Keratinocyte (primary cell): ENCODE data around the gene FAM229B. TPM values are rescaled to one million over a fixed set of nuclear protein-coding genes. Genes with fewer than 3 reads are reported as not detected.

Source experiments
- DNase-seq: peaks from one replicate; pipeline ENCODE4 v3.0.0-alpha.2; 2011; ENCODE audit warnings: low read depth, missing footprints, low spot score
- FAIRE-seq: peaks from 2 replicates; lab custom pipeline; 2011; peaks lifted over from hg19 to GRCh38; lab: Jason Lieb, UNC
- H2AFZ ChIP-seq: 2 replicates; pipeline ENCODE4 v1.6.0; 2012; ENCODE audit warnings: low read length, control low read depth, inconsistent platforms; ENCODE audit not compliant: control insufficient read depth
- H3K27ac ChIP-seq: 2 replicates; pipeline ENCODE4 v1.5.1; 2011; ENCODE audit warnings: low read length; ENCODE audit not compliant: control insufficient read depth, insufficient read depth
- H3K27me3 ChIP-seq: 3 replicates; pipeline ENCODE4 v1.6.0; 2011; ENCODE audit warnings: low read length; ENCODE audit not compliant: control insufficient read depth, insufficient read depth; ENCODE audit errors: extremely low read depth
- H3K36me3 ChIP-seq, 2 experiments: 2 replicates in 1 of 2; 3 replicates in 1 of 2; pipeline ENCODE4 v1.5.1; 2011; ENCODE audit warnings: low read length in 2 of 2, mild to moderate bottlenecking in 1 of 2; ENCODE audit not compliant: control insufficient read depth in 2 of 2, insufficient read depth in 2 of 2; ENCODE audit errors: extremely low read depth in 1 of 2
- H3K4me1 ChIP-seq: 3 replicates; pipeline ENCODE4 v1.5.1; 2011; ENCODE audit warnings: low read length; ENCODE audit not compliant: control insufficient read depth, insufficient read depth; ENCODE audit errors: extremely low read depth
- H3K4me2 ChIP-seq: 3 replicates; pipeline ENCODE4 v1.6.0; 2011; ENCODE audit warnings: low read depth, low read length; ENCODE audit not compliant: control insufficient read depth, insufficient read depth; ENCODE audit errors: extremely low read depth
- H3K4me3 ChIP-seq, 3 experiments: fragments of 200-600 bp in 1 of 3; sonication (generic) in 1 of 3; 2 replicates in 2 of 3; 3 replicates in 1 of 3; pipeline ENCODE4 v1.5.1; 2011 to 2016; ENCODE audit warnings: low read length in 3 of 3, mild to moderate bottlenecking in 3 of 3, control low read depth in 2 of 3, inconsistent platforms in 1 of 3, low read depth in 1 of 3, mixed read lengths in 1 of 3, mixed run types in 1 of 3, moderate library complexity in 1 of 3; ENCODE audit not compliant: control insufficient read depth in 2 of 3, insufficient read depth in 2 of 3; ENCODE audit errors: extremely low read depth in 1 of 3
- H3K79me2 ChIP-seq: 2 replicates; pipeline ENCODE4 v1.6.0; 2012; ENCODE audit warnings: low read length; ENCODE audit not compliant: control insufficient read depth, insufficient read depth
- H3K9ac ChIP-seq: 3 replicates; pipeline ENCODE4 v1.6.0; 2011; ENCODE audit warnings: low read length; ENCODE audit not compliant: control insufficient read depth, insufficient read depth; ENCODE audit errors: extremely low read depth
- H3K9me1 ChIP-seq: 3 replicates; pipeline ENCODE4 v1.6.0; 2011; ENCODE audit warnings: low read length; ENCODE audit not compliant: control insufficient read depth, insufficient read depth; ENCODE audit errors: extremely low read depth
- H3K9me3 ChIP-seq: 2 replicates; pipeline ENCODE4 v1.5.1; 2012; ENCODE audit warnings: low read depth, low read length; ENCODE audit not compliant: control insufficient read depth
- H4K20me1 ChIP-seq: 3 replicates; pipeline ENCODE4 v1.6.0; 2011; ENCODE audit warnings: low read length; ENCODE audit not compliant: control insufficient read depth, insufficient read depth; ENCODE audit errors: extremely low read depth
- CTCF ChIP-seq, 3 experiments: IDR thresholded peaks in 1 of 3; conservative IDR thresholded peaks in 1 of 3; optimal IDR thresholded peaks in 1 of 3; 2 replicates in 2 of 3; 3 replicates in 1 of 3; pipeline versions ENCODE3 to v1.5.1; 2011; ENCODE audit warnings: low read length in 3 of 3, mild to moderate bottlenecking in 3 of 3, moderate library complexity in 2 of 3, control low read depth in 1 of 3, inconsistent platforms in 1 of 3; ENCODE audit not compliant: insufficient read depth in 2 of 3; ENCODE audit errors: extremely low read depth in 1 of 3
- EZH2 ChIP-seq: IDR thresholded peaks from one replicate; pipeline ENCODE4 v1.6.1; 2012; ENCODE audit warnings: inconsistent platforms, mild to moderate bottlenecking, low read length, moderate library complexity
- dilution Hi-C: fragments of 300-500 bp; cut with MboI; formaldehyde crosslinking; loops from one replicate; pipeline ENCODE4 v1.7.0; 2020; ENCODE audit warnings: low sequenced_read_pairs; ENCODE audit not compliant: extremely low pct_ligation_motif_present
- polyA plus RNA-seq, 5 experiments: library from polyadenylated mRNA; depleted of rRNA in 3 of 5; stranded (reverse) in 3 of 5; stranded (forward) in 1 of 5; unstranded in 1 of 5; fragments of >200 nt; gene quantifications; 1 replicate in 1 of 5; 2 replicates in 3 of 5; 3 replicates in 1 of 5; pipeline versions ENCODE4 v1.2.1 to v1.2.3, GENCODE V29; 2011 to 2012; ENCODE audit warnings: missing spikeins in 2 of 5, low read depth in 1 of 5, low replicate concordance in 1 of 5

Gene FAM229B
- polyA plus RNA-seq, 1 donor (not counting 4 experiments of a cell fraction or from before 2014, with no cell fraction given), result 15.0 TPM

- no peak overlapping the region for H3K4me3 ChIP-seq
- DNase-seq (no peak), FAIRE-seq (no peak)
- no peaks in the 10 kb centered on the region for H3K36me3 ChIP-seq
- H2AFZ ChIP-seq, result no peak overlapping the region
- H3K27me3 ChIP-seq, result no peaks in the 10 kb centered on the region
- TF ChIP-seq EZH2 (no peak), CTCF (optimal IDR thresholded peaks at IDR 0.05 in 1 of 3, IDR thresholded peaks at IDR 0.05 in 1 of 3, conservative IDR thresholded peaks at IDR 0.05 in 1 of 3; ENCODE audit: extremely low read depth in 1 of 3, insufficient read depth in 2 of 3, low read length in 3 of 3) (no peak)
- no peaks in the 10 kb centered on the region for H3K79me2 ChIP-seq
- H3K4me1 ChIP-seq, result peaks cover 9% of the 10 kb centered on the region
- no peaks in the 10 kb centered on the region for H4K20me1 ChIP-seq
- H3K9me3 ChIP-seq, result no peaks in the 10 kb centered on the region
- H3K9me1 ChIP-seq, result no peaks in the 10 kb centered on the region
- no peak overlapping the region for H3K4me2 ChIP-seq
- no peak overlapping the region for H3K9ac ChIP-seq
- dilution Hi-C loops, result no loop called here
- H3K27ac ChIP-seq, result no peak overlapping the region
Measured at GRCh38 chr6:112128208-112128607, 40.8 kb downstream of the FAM229B start.

GRCh38 chr6:112130878-112131277 lies 43.5 kb downstream of the FAM229B start:
- H3K9me1 ChIP-seq, result no peaks in the 10 kb centered on the region
- H3K79me2 ChIP-seq, result no peaks in the 10 kb centered on the region
- no peak overlapping the region for H3K9ac ChIP-seq
- H3K27me3 ChIP-seq, result no peaks in the 10 kb centered on the region
- peaks cover 9% of the 10 kb centered on the region for H3K4me1 ChIP-seq
- FAIRE-seq (peak; percentile 74), DNase-seq (no peak)
- H3K9me3 ChIP-seq, result no peaks in the 10 kb centered on the region
- peak overlapping the region; percentile 31 for H3K4me2 ChIP-seq
- TF ChIP-seq CTCF (optimal IDR thresholded peaks at IDR 0.05 in 1 of 3, IDR thresholded peaks at IDR 0.05 in 1 of 3, conservative IDR thresholded peaks at IDR 0.05 in 1 of 3; ENCODE audit: extremely low read depth in 1 of 3, insufficient read depth in 2 of 3, low read length in 3 of 3), result no peak
- no peak for TF ChIP-seq EZH2
- peak overlapping the region; percentile 14 for H2AFZ ChIP-seq
- no peaks in the 10 kb centered on the region for H3K36me3 ChIP-seq
- no peaks in the 10 kb centered on the region for H4K20me1 ChIP-seq
- H3K27ac ChIP-seq, result no peak overlapping the region
- dilution Hi-C loops, result no loop called here
- H3K4me3 ChIP-seq, result no peak overlapping the region
